DMS 273 treated with DMSO at 0.1 percent for 48 hours (cell line): ENCODE data around the gene C4BPB.

Source experiments
- DNase-seq: peaks from one replicate; lab custom pipeline; 2025; lab: John Stamatoyannopoulos, UW

C4BPB gene

DNA sequence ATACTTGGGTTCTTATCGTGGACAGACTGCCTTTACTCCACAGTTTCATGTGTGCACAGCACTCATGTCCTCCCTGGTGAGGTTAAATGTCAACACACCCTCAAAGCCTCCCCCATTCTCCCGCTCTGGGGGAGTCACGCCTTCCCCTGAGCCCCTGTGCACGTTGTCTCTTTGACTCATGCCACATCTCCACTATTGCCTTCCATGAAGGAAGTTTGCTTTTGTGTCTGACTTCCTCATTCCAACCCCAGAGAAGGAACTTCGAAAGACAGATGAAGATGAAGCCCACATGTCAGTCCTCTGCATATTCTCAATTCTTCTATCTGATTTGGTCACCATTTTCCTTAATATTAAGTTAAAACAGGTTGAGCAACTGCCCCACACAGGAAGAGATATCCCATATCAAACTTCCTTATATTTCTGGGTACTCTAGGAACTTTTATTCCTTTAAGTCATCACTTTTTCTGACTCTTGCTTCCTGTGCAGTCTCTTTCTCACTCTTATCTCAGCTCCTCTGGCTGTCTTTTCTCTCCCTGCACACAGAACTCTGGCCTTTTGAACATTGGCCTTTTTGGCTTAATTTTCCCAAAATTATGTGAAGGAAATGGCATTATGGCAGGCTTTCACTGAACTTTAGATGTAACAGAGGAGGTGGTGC is 56.9 kb downstream of the C4BPB start:
- no peak for DNase-seq
